ENCODE results near the gene JAML.

The JAML gene

DNA sequence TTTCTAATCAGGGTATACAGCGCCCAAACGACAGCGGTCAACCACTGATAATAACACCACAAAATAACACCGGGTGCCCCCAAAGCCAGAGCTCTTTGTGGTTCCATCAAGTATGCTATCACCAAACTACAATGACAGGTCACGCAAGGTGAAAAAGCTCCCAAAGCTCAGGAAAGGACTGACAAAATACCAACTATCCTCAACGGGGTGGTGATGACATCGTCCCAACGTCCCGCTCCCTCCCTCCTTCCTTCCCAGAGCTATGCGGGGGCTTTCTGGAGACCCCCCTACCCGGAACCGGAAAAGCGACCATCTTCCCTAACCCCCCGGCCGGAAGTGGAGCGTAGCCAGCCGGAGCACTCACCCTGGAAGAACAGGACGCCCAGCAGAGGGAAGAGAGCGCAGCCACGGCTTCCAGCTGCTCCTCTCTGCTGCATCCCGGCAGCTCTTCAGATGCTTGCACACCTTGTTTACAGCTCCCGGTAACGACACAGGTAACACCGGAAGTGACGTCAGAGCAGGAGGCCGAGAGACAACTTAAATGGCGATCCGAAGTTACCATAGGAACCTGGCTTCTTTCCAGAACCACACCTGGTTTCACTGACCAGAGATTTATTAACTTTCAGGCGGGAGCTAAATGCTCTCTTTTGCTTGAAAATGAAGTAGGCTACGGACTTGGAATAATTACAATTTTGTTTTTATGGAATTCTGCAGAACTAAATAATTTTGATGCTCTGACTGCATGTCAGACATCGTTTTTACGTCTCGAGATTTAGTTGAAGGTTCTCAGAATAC lies 27.2 kb upstream of the JAML start, which contains the start of gene MPZL3:
TSS of gene MPZL3 (minus strand) at position 508 of the 795 bp plus-strand sequence. CDS start at position 437, 71 bp downstream.
- peak within 1 kb of the TSS; percentile 98 for H3K4me3 ChIP-seq (ENCODE audit: low read depth, low read length)
- TF ChIP-seq, protein P1, sequence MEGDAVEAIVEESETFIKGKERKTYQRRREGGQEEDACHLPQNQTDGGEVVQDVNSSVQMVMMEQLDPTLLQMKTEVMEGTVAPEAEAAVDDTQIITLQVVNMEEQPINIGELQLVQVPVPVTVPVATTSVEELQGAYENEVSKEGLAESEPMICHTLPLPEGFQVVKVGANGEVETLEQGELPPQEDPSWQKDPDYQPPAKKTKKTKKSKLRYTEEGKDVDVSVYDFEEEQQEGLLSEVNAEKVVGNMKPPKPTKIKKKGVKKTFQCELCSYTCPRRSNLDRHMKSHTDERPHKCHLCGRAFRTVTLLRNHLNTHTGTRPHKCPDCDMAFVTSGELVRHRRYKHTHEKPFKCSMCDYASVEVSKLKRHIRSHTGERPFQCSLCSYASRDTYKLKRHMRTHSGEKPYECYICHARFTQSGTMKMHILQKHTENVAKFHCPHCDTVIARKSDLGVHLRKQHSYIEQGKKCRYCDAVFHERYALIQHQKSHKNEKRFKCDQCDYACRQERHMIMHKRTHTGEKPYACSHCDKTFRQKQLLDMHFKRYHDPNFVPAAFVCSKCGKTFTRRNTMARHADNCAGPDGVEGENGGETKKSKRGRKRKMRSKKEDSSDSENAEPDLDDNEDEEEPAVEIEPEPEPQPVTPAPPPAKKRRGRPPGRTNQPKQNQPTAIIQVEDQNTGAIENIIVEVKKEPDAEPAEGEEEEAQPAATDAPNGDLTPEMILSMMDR (IDR thresholded peaks at IDR 0.05; ENCODE audit: insufficient read depth, low read depth, low read length, missing control alignments) = no peak
- peak; percentile 94 for DNase-seq (ENCODE audit: low read depth)

DNA sequence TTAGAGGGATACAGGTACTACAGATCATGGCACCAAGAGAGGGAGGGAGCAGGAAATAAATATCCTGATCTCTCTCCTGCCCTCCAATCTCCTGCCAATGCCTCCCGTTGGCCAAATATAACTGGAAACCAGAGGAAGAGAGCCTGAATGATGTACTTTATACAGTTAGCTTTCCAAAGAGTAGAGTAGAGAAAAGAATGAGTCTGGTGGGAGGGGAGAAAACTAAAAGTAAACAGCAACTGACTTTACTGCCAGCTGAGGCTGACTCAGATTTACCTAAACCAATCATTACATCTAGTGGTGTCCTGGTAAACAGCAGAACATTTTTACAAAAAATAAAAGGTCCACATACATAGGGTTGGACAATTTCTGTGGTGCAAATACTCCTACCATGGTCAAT lies 22.2 kb upstream of the JAML start:
- TF ChIP-seq, protein P1 (IDR thresholded peaks at IDR 0.05; ENCODE audit: insufficient read depth, low read depth, low read length, missing control alignments) = no peak
- H3K4me3 ChIP-seq (ENCODE audit: low read depth, low read length) = no peak overlapping the region
- DNase-seq (ENCODE audit: low read depth) = no peak

DNA sequence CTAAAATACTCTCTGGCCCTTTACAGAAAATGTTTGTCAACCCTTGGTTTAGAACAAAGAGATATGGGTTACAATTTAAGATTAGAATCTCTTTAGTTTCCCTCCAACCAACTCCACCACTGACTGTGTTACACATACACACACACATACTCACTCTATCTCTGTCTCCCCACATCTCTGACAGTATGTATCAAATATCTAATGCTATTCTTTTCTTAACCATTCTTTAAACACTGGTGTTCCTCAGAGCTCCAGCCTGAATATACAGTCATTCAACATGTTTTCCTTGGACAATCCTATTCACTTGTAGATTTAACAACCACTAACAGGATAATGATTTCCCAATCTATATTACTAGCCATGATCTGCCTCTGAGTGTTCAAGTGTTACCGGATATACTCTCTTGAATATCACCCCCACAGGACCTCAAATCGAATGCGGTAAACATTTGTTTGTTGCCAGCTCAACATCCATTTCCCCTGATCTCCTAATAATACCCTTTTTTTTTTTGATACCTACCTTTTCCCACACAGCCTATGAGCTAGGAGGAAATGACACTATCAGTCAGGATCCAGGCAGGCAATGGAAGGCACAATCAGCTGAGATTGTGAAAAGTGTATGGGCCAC lies 21.2 kb upstream of the JAML start:
- DNase-seq (ENCODE audit: low read depth) = no peak
- TF ChIP-seq, protein P1 (IDR thresholded peaks at IDR 0.05; ENCODE audit: insufficient read depth, low read depth, low read length, missing control alignments) = no peak
- H3K4me3 ChIP-seq (ENCODE audit: low read depth, low read length) = no peak overlapping the region

DNA sequence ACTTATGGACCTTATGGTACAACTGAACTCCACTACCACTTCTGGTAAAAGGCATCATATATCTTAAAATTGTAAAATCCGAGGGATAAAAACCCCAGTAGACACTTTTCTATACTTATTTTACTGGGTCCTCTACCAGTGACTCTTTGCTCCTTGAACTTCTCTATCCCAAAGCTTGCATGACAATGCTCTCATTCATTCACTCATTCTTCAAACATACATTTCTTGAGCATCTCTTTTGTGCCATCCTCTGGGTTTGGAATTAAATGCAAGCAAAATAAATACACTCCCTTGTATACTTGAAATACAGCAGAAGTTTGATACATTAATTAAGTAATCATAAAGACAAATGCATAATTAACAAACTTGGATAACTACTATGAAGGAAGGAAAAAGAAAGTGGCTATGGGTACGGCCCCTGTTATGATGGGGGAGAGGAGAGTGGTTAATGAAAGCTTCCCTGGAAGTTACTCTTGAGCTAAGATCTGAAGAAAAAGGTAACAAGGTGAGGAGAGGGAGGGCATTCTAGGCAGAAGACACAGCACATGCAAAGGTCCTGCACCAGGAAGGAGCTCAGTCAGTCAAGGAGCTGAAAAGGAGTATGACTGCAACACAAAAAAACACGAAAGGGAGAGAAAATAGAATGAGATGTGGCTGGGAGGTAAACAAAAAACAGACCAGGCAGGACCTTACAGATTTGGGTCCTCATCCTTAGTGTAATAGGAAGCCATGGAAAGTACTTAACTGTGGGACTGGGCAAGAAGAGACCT lies 19.4 kb upstream of the JAML start:
- TF ChIP-seq, protein P1 (IDR thresholded peaks at IDR 0.05; ENCODE audit: insufficient read depth, low read depth, low read length, missing control alignments) = no peak
- H3K4me3 ChIP-seq (ENCODE audit: low read depth, low read length) = no peak overlapping the region
- DNase-seq (ENCODE audit: low read depth) = no peak

DNA sequence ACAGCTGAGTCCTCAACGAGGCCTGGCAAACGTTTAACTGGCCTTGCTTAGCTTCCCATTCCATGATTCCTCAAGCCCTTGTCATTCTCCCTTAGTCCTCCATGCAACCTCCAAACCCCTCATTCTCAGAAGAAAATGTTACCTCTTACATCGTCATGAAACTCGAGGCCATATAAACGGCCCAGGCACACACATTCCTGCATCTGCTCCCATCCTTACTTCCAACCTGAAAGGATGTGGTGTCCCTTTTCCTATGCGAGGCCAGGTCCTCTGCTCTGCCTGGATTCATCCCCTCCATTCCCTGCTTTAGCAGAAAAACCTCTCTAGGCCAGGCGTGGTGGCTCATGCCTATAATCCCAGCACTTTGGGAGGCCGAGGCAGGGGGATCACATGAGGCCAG lies 18.4 kb upstream of the JAML start:
- no peak for DNase-seq (ENCODE audit: low read depth)
- TF ChIP-seq, protein P1 (IDR thresholded peaks at IDR 0.05; ENCODE audit: insufficient read depth, low read depth, low read length, missing control alignments) = no peak

DNA sequence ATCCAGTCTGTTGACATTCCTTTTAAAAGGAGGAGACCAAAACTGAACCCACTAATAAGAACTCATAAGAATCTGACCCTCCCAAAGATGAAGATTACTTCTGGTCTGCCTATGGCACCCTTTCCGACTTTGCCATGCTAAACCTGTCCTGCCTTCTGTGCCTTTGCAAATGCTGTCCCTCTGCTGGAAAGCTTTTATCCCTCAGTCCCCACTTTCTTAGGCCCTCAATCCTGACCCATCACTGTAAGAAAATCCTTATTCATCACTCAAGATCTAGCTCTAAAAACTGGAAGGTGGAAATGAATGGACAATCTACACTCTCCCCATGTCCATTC lies 16.9 kb upstream of the JAML start:
- TF ChIP-seq, protein P1 (IDR thresholded peaks at IDR 0.05; ENCODE audit: insufficient read depth, low read depth, low read length, missing control alignments) = no peak
- DNase-seq (ENCODE audit: low read depth) = no peak
- H3K4me3 ChIP-seq (ENCODE audit: low read depth, low read length) = no peak overlapping the region

More for the DNA sequence above, 18.4 kb upstream of the JAML start:
- H3K4me3 ChIP-seq (ENCODE audit: low read depth, low read length) = no peak overlapping the region
